Testis (tissue), 3 donors: Measurements from ENCODE around the gene RIPOR3. TPM values are rescaled to one million over a fixed set of nuclear protein-coding genes. Genes with fewer than 3 reads are reported as not detected.

ENCODE experiments used
- DNase-seq: peaks from one replicate; pipeline ENCODE4 v3.0.0-alpha.2; 2019
- H3K27ac ChIP-seq, 2 donors: fragments of 200-600 bp; sonication (generic); one replicate each; pipeline ENCODE4 v1.5.1; 2019
- H3K27me3 ChIP-seq: fragments of 200-600 bp; sonication (generic); one replicate; pipeline ENCODE4 v1.5.1; 2019
- H3K36me3 ChIP-seq: fragments of 200-600 bp; sonication (generic); one replicate; pipeline ENCODE4 v1.5.1; 2017; ENCODE audit warnings: low read depth; ENCODE audit errors: missing control alignments
- H3K4me1 ChIP-seq: fragments of 200-600 bp; sonication (generic); one replicate; pipeline ENCODE4 v1.5.1; 2019
- H3K4me3 ChIP-seq, 2 donors: fragments of 200-600 bp; sonication (generic); one replicate each; pipeline ENCODE4 v1.5.1; 2017 to 2019
- H3K9me3 ChIP-seq: fragments of 200-600 bp; sonication (generic); one replicate; pipeline ENCODE4 v1.5.1; 2017
- CTCF ChIP-seq, 3 experiments: fragments of 450-650 bp in 2 of 3; fragments of 200-600 bp in 1 of 3; sonication (generic) in 1 of 3; IDR thresholded peaks; one replicate each; pipeline ENCODE4 v1.5.1; 2016 to 2019; ENCODE audit warnings: antibody characterized with exemption in 3 of 3, mild to moderate bottlenecking in 2 of 3, moderate library complexity in 1 of 3
- POLR2A ChIP-seq: fragments of 450-650 bp; IDR thresholded peaks from one replicate; pipeline ENCODE4 v1.6.1; 2017; ENCODE audit warnings: antibody characterized with exemption, mild to moderate bottlenecking, moderate library complexity
- WGBS, 2 donors: methylation state at CpG; one replicate each; pipeline ENCODE4 v1.1.5; 2018; 5-methylcytosine and 5-hydroxymethylcytosine counted together
- intact Hi-C: fragments of 100-400 bp; cut with DNase I; formaldehyde crosslinking; loops from one replicate; pipeline ENCODE4 v1.15.1; 2023; ENCODE audit warnings: low total_unique reads
- polyA plus RNA-seq: library from polyadenylated mRNA; stranded (reverse); fragments of 350-450 nt; fragmentation: Illumina TruSeq; extraction: RNeasy Lipid Tissue Mini Kit (QIAGEN cat#74804); gene quantifications from one replicate; pipeline ENCODE4 v1.2.3, GENCODE V29; 2014; ENCODE audit warnings: low read depth, low replicate concordance; ENCODE audit not compliant: insufficient read depth
- total RNA-seq, 2 donors: library from RNA; depleted of rRNA; stranded (reverse); fragments of >200 nt; gene quantifications; one replicate each; pipeline ENCODE4 v1.2.3, GENCODE V29; 2016

The RIPOR3 gene
- total and polyA plus RNA-seq, 3 donors from 2014 or later, result 11.3 to 26.9 (median 22.1) TPM

GRCh38 chr20:50711113-50711825 is 19.9 kb upstream of the RIPOR3 start:
- Histone ChIP-seq H3K36me3 (no peaks in the 10 kb centered on the region), H3K4me1 (no peaks in the 10 kb centered on the region), H3K27ac (no peak overlapping the region), H3K27me3 (no peaks in the 10 kb centered on the region), H3K9me3 (no peaks in the 10 kb centered on the region), H3K4me3 (no peak overlapping the region)
- 91 to 93% methylated on average over 13 of the region's 13 CpGs for WGBS, 2 donors
- TF ChIP-seq POLR2A, result no peak
- no peak for TF ChIP-seq CTCF (IDR thresholded peaks at IDR 0.05)
- no peak for DNase-seq
- intact Hi-C loops, result no loop called here

GRCh38 chr20:50710492-50711063 is 19.2 kb upstream of the RIPOR3 start:
- Histone ChIP-seq H3K27me3 (no peaks in the 10 kb centered on the region), H3K36me3 (no peaks in the 10 kb centered on the region), H3K9me3 (no peaks in the 10 kb centered on the region), H3K27ac (no peak overlapping the region), H3K4me3 (no peak overlapping the region), H3K4me1 (no peaks in the 10 kb centered on the region)
- TF ChIP-seq POLR2A (no peak), CTCF (IDR thresholded peaks at IDR 0.05) (no peak)
- intact Hi-C loops, result no loop called here
- 87 to 88% methylated on average over 9 of the region's 9 CpGs for WGBS, 2 donors
- no peak for DNase-seq

- H3K27ac ChIP-seq, result no peak overlapping the region
- 74 to 77% methylated on average over 5 of the region's 5 CpGs for WGBS, 2 donors
- no peaks in the 10 kb centered on the region for H3K36me3 ChIP-seq
- no peaks in the 10 kb centered on the region for H3K9me3 ChIP-seq
- no peaks in the 10 kb centered on the region for H3K4me1 ChIP-seq
- no peak for TF ChIP-seq POLR2A
- TF ChIP-seq CTCF (IDR thresholded peaks at IDR 0.05), result no peak
- H3K27me3 ChIP-seq, result no peaks in the 10 kb centered on the region
- no peak overlapping the region for H3K4me3 ChIP-seq
- intact Hi-C loops, result no loop called here
- no peak for DNase-seq
These were observed 18.3 kb upstream of the RIPOR3 start for GRCh38 chr20:50709636-50709973.

- H3K36me3 ChIP-seq, result no peaks in the 10 kb centered on the region
- intact Hi-C loops, result no loop called here
- no peak for TF ChIP-seq CTCF (IDR thresholded peaks at IDR 0.05)
- no peak for TF ChIP-seq POLR2A
- no peak overlapping the region for H3K27ac ChIP-seq
- no peak overlapping the region for H3K4me3 ChIP-seq
- no peak for DNase-seq
- H3K9me3 ChIP-seq, result no peaks in the 10 kb centered on the region
- WGBS, 2 donors, result 72 to 78% methylated on average over 8 of the region's 8 CpGs
- H3K4me1 ChIP-seq, result no peaks in the 10 kb centered on the region
- no peaks in the 10 kb centered on the region for H3K27me3 ChIP-seq
These were observed 17.7 kb upstream of the RIPOR3 start for GRCh38 chr20:50708845-50709635.
